ENCODE results near the gene KIF1A.
"Not testable (repeated sequence)": the region's sequence is repeated elsewhere in the genome, so short reads cannot be mapped to it uniquely, and the experiment has no call there.

Gene KIF1A

GRCh38 chr2:240691631-240692420, 128.2 kb downstream of the KIF1A start, which contains the start of gene AQP12A:
Gene AQP12A (plus strand): TSS chr2:240691866. CDS start chr2:240691914, 48 bp downstream.
- H3K27ac ChIP-seq (ENCODE audit: insufficient read depth, low read depth, low read length, poor library complexity, severe bottlenecking); H3K36me3 ChIP-seq (ENCODE audit: control insufficient read depth, insufficient read depth, low read length); H3K9me3 ChIP-seq (ENCODE audit: control insufficient read depth, low read length); H3K4me3 ChIP-seq (ENCODE audit: insufficient read depth, low read depth, low read length); H3K27me3 ChIP-seq (ENCODE audit: control insufficient read depth, insufficient read depth, low read length, poor library complexity, severe bottlenecking); H3K4me1 ChIP-seq (ENCODE audit: control insufficient read depth, insufficient read depth, low read length): not testable (repeated sequence)
- 92 to 93% methylated on average over 29 to 31 of the region's 37 CpGs for WGBS, 2 experiments

- not testable (repeated sequence) for H3K4me3 ChIP-seq (ENCODE audit: insufficient read depth, low read depth, low read length); H3K9me3 ChIP-seq (ENCODE audit: control insufficient read depth, low read length); H3K27ac ChIP-seq (ENCODE audit: insufficient read depth, low read depth, low read length, poor library complexity, severe bottlenecking); H3K36me3 ChIP-seq (ENCODE audit: control insufficient read depth, insufficient read depth, low read length); H3K4me1 ChIP-seq (ENCODE audit: control insufficient read depth, insufficient read depth, low read length); H3K27me3 ChIP-seq (ENCODE audit: control insufficient read depth, insufficient read depth, low read length, poor library complexity, severe bottlenecking)
- WGBS, 2 experiments = 89 to 100% methylated on average over 1 of the region's 2 CpGs
Observed at GRCh38 chr2:240691075-240691427, 129.0 kb downstream of the KIF1A start.

GRCh38 chr2:240690421-240691074, 129.5 kb downstream of the KIF1A start:
- not testable (repeated sequence) for H3K27me3 ChIP-seq (ENCODE audit: control insufficient read depth, insufficient read depth, low read length, poor library complexity, severe bottlenecking); H3K4me1 ChIP-seq (ENCODE audit: control insufficient read depth, insufficient read depth, low read length); H3K9me3 ChIP-seq (ENCODE audit: control insufficient read depth, low read length); H3K4me3 ChIP-seq (ENCODE audit: insufficient read depth, low read depth, low read length); H3K27ac ChIP-seq (ENCODE audit: insufficient read depth, low read depth, low read length, poor library complexity, severe bottlenecking); H3K36me3 ChIP-seq (ENCODE audit: control insufficient read depth, insufficient read depth, low read length)
- 87 to 95% methylated on average over 4 to 6 of the region's 18 CpGs for WGBS, 2 experiments

- Histone ChIP-seq H3K9me3 (ENCODE audit: control insufficient read depth, low read length) (no peaks in the 10 kb centered on the region), H3K4me1 (ENCODE audit: control insufficient read depth, insufficient read depth, low read length) (no peaks in the 10 kb centered on the region), H3K4me3 (ENCODE audit: insufficient read depth, low read depth, low read length) (no peak overlapping the region), H3K27me3 (ENCODE audit: control insufficient read depth, insufficient read depth, low read length, poor library complexity, severe bottlenecking) (no peaks in the 10 kb centered on the region), H3K36me3 (ENCODE audit: control insufficient read depth, insufficient read depth, low read length) (no peaks in the 10 kb centered on the region), H3K27ac (ENCODE audit: insufficient read depth, low read depth, low read length, poor library complexity, severe bottlenecking) (no peak overlapping the region)
- 82 to 84% methylated on average over 11 of the region's 11 CpGs for WGBS, 2 experiments
Observed at GRCh38 chr2:240689975-240690374, 130.0 kb downstream of the KIF1A start.

GRCh38 chr2:240688553-240688919, 131.5 kb downstream of the KIF1A start:
- 94 to 95% methylated on average over 9 of the region's 9 CpGs for WGBS, 2 experiments
- Histone ChIP-seq H3K27me3 (ENCODE audit: control insufficient read depth, insufficient read depth, low read length, poor library complexity, severe bottlenecking) (no peaks in the 10 kb centered on the region), H3K4me3 (ENCODE audit: insufficient read depth, low read depth, low read length) (no peak overlapping the region), H3K4me1 (ENCODE audit: control insufficient read depth, insufficient read depth, low read length) (no peaks in the 10 kb centered on the region), H3K27ac (ENCODE audit: insufficient read depth, low read depth, low read length, poor library complexity, severe bottlenecking) (no peak overlapping the region), H3K36me3 (ENCODE audit: control insufficient read depth, insufficient read depth, low read length) (no peaks in the 10 kb centered on the region), H3K9me3 (ENCODE audit: control insufficient read depth, low read length) (no peaks in the 10 kb centered on the region)

- no peaks in the 10 kb centered on the region for H3K9me3 ChIP-seq (ENCODE audit: control insufficient read depth, low read length)
- no peaks in the 10 kb centered on the region for H3K27me3 ChIP-seq (ENCODE audit: control insufficient read depth, insufficient read depth, low read length, poor library complexity, severe bottlenecking)
- no peak overlapping the region for H3K4me3 ChIP-seq (ENCODE audit: insufficient read depth, low read depth, low read length)
- 90 to 93% methylated on average over 14 of the region's 14 CpGs for WGBS, 2 experiments
- H3K36me3 ChIP-seq (ENCODE audit: control insufficient read depth, insufficient read depth, low read length) = no peaks in the 10 kb centered on the region
- H3K4me1 ChIP-seq (ENCODE audit: control insufficient read depth, insufficient read depth, low read length) = no peaks in the 10 kb centered on the region
- no peak overlapping the region for H3K27ac ChIP-seq (ENCODE audit: insufficient read depth, low read depth, low read length, poor library complexity, severe bottlenecking)
Observed at GRCh38 chr2:240687741-240688552, 132.1 kb downstream of the KIF1A start.

GRCh38 chr2:240687045-240687740, 132.8 kb downstream of the KIF1A start:
- no peaks in the 10 kb centered on the region for H3K36me3 ChIP-seq (ENCODE audit: control insufficient read depth, insufficient read depth, low read length)
- WGBS, 2 experiments = 91% methylated on average over 20 of the region's 20 CpGs
- no peaks in the 10 kb centered on the region for H3K9me3 ChIP-seq (ENCODE audit: control insufficient read depth, low read length)
- no peaks in the 10 kb centered on the region for H3K27me3 ChIP-seq (ENCODE audit: control insufficient read depth, insufficient read depth, low read length, poor library complexity, severe bottlenecking)
- no peak overlapping the region for H3K27ac ChIP-seq (ENCODE audit: insufficient read depth, low read depth, low read length, poor library complexity, severe bottlenecking)
- no peak overlapping the region for H3K4me3 ChIP-seq (ENCODE audit: insufficient read depth, low read depth, low read length)
- no peaks in the 10 kb centered on the region for H3K4me1 ChIP-seq (ENCODE audit: control insufficient read depth, insufficient read depth, low read length)

GRCh38 chr2:240686460-240686859, 133.6 kb downstream of the KIF1A start:
- WGBS, 2 experiments = 89 to 90% methylated on average over 6 of the region's 6 CpGs

GRCh38 chr2:240685771-240686371, 134.1 kb downstream of the KIF1A start:
- H3K4me1 ChIP-seq (ENCODE audit: control insufficient read depth, insufficient read depth, low read length) = no peaks in the 10 kb centered on the region
- WGBS, 2 experiments = 80 to 83% methylated on average over 10 of the region's 10 CpGs
- H3K27me3 ChIP-seq (ENCODE audit: control insufficient read depth, insufficient read depth, low read length, poor library complexity, severe bottlenecking) = no peaks in the 10 kb centered on the region
- H3K4me3 ChIP-seq (ENCODE audit: insufficient read depth, low read depth, low read length) = no peak overlapping the region
- H3K27ac ChIP-seq (ENCODE audit: insufficient read depth, low read depth, low read length, poor library complexity, severe bottlenecking) = no peak overlapping the region
- no peaks in the 10 kb centered on the region for H3K36me3 ChIP-seq (ENCODE audit: control insufficient read depth, insufficient read depth, low read length)
- no peaks in the 10 kb centered on the region for H3K9me3 ChIP-seq (ENCODE audit: control insufficient read depth, low read length)

More at GRCh38 chr2:240686460-240686859, 133.6 kb downstream of the KIF1A start:
- no peaks in the 10 kb centered on the region for H3K9me3 ChIP-seq (ENCODE audit: control insufficient read depth, low read length)
- H3K27me3 ChIP-seq (ENCODE audit: control insufficient read depth, insufficient read depth, low read length, poor library complexity, severe bottlenecking) = no peaks in the 10 kb centered on the region
- no peaks in the 10 kb centered on the region for H3K36me3 ChIP-seq (ENCODE audit: control insufficient read depth, insufficient read depth, low read length)
- H3K4me1 ChIP-seq (ENCODE audit: control insufficient read depth, insufficient read depth, low read length) = no peaks in the 10 kb centered on the region
- H3K27ac ChIP-seq (ENCODE audit: insufficient read depth, low read depth, low read length, poor library complexity, severe bottlenecking) = no peak overlapping the region
- no peak overlapping the region for H3K4me3 ChIP-seq (ENCODE audit: insufficient read depth, low read depth, low read length)

All from ectodermal cell (in vitro differentiated cells).